ENCODE data around the gene STXBP5.

- TF ChIP-seq CTCF (IDR thresholded peaks at IDR 0.05; ENCODE audit: poor library complexity) (no peak), EZH2 (IDR thresholded peaks at IDR 0.05; ENCODE audit: borderline replicate concordance) (no peak)
These were observed 107.0 kb downstream of the STXBP5 start for GRCh38 chr6:147311218-147311617.

Measured in hepatocyte (in vitro differentiated cells).